Mesenteric fat pad (tissue), 1 donor: ENCODE results near the gene VOPP1. TPM values are rescaled to one million over a fixed set of nuclear protein-coding genes. Genes with fewer than 3 reads are reported as not detected.
"Not testable (repeated sequence)": the region's sequence is repeated elsewhere in the genome, so short reads cannot be mapped to it uniquely, and the experiment has no call there.

Experiments
- DNase-seq: peaks from one replicate; pipeline ENCODE4 v3.0.0-alpha.2; 2020; ENCODE audit warnings: low spot score
- total RNA-seq: library from RNA; stranded (reverse); fragmentation: NEBNext Ultra II Directional; extraction: Animal tissue kit (Norgen Biotek cat#: 25700); gene quantifications from one replicate; pipeline ENCODE4 v1.2.1, GENCODE V29; 2021
- donor health status: DM: yes; HTN: yes; CAD: no.

The VOPP1 gene
- total RNA-seq, 1 donor from 2014 or later, result 69.5 TPM

GRCh38 chr7:55472928-55473725 is 99.2 kb downstream of the VOPP1 start:
- DNase-seq, result peak; percentile 83

DNA sequence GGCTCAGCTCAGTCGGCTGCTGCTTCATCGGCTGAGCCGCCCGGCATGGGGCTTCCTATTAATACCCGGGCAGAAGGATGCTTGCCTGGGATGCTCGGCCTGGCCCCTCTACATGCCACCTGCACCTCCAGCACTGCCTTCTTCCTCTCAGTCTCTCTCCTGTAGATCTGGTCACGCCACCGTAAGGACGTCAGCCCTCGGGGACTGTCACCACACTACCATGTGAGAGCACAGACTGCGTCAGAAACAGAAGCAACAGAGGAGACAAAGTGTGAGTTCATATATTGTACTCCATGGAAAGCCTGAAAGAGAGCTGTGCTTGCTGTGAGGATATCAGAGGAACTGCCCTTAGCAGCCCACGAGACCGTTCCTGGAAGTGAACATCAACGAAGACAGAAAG is 99.9 kb downstream of the VOPP1 start:
- DNase-seq, result not testable (repeated sequence)

GRCh38 chr7:55471594-55471993 is 100.7 kb downstream of the VOPP1 start:
- not testable (repeated sequence) for DNase-seq

- no peak for DNase-seq
These were observed 102.0 kb downstream of the VOPP1 start for GRCh38 chr7:55470261-55470660.

DNA sequence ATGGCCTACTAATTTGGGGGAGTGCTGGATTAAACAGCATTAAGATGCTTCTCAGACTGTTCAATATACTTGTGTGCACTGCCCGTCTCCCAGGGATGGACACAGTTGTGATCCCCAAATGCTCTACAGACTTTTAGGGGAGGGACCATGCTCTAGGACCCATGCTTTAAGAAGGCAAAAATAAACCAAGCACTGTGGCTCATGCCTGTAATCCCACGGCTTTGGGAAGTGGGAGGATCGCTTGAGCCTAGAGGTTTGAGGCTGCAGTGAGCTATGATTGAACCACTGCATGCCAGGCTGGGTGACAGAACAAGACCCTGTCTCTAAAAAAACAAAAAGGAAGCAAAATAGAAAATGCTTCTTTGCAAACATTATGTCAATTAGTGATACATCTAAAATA is 102.6 kb downstream of the VOPP1 start:
- no peak for DNase-seq

DNA sequence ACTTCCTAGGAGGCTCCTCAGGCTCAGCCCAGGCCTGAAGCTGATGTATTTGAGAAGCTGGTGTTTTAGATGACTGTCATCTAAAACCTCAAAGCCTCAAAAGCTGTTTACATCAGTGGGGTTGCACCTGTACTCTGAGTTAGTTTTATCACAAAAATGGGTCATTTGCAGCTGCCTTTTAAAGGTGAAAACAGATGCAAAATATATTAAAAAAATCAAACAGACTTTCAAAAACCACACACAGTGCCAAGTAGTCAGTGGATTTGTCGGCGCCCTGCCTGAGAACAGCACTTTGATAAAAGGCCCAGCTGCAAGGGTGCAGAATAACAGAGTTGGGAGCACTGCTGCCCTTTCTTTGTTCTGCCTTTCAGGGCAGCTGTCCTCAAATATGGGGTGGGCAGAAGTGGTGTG is 103.0 kb downstream of the VOPP1 start:
- no peak for DNase-seq

DNA sequence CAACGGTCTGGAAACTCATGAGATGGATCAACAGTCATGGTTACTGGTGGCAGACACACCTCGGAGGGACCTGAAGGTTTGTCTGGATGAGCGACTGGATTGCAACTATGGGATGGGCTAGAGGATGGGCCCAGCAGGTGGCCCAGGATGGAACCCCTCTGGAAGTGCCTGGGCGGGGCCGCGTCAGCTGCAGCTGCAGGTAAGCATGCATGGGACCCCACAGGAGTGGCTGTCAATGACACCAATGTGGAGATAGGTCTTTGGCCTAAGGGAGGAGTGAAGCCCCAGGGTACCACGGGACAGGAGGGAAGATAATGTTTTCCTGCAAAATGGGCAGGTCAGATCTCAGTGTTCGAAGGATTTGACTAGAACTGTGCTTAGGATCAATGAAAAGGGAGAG is 103.8 kb downstream of the VOPP1 start:
- DNase-seq, result no peak

- no peak for DNase-seq
These were observed 105.2 kb downstream of the VOPP1 start for GRCh38 chr7:55467047-55467593.

DNA sequence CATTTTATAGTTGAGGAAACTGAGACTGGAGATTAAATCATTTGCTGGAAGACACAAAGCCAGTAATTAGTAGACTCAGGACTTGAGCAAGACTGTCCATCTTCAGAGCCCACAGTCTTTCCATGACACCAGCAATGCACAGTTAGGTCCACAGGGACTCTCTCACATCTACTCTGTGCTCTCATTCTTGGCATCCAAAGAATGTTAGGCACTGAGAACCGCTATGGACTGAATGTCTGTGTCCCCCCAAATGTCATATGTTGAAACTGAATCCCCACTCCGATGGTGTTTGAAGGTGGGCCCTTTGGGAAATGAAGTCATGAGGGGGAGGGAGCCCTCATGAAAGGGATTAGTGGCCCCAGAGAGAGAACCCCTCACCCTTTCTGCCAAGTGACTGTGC is 106.6 kb downstream of the VOPP1 start:
- DNase-seq, result no peak

DNA sequence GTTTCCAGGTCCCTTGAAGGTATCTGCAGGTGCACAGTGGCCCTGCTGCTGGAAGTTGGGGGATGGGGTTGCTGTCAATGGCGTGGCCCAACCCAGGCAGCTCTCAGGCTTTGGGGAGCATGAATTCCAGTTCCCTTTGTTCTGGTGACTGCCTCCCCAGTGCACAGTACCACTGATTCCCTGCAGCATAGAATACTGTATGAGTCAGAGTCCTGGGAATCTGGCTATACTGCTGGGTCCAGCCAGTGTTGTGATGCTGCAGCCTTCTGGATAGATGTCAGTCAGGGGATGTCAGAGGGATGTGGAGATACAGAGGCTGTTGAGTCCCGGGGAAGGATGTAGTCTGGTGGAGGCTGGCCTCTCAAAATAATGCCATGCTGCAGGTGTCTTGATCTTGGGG is 107.9 kb downstream of the VOPP1 start:
- DNase-seq, result no peak

DNA sequence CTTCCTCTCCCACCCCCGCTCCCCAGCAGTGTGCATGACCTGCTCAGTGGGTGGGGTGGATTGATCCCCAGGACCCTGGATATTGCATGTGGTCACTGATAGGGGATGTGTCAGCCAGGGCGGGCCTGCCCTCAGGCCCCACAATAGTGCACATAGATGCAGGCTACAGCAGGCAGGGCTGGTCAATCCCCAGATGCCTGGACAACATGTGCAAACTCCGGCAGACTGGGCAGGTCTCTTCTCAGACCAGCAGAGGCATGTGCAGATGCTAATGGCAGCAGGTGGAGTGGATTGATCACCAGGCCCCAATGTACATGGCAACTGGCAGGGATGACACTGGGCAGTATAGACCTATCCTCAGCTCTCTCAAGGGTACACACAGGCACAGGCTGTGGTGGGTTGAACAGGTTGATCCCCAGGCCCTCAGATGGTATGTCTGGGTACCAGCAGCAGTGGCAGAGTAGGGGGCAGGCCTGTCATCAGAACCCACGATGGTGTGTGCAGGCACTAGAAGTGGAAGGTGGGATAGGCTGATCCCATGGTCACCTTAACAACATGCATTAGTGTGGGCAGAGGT is 108.5 kb downstream of the VOPP1 start:
- DNase-seq, result no peak

DNA sequence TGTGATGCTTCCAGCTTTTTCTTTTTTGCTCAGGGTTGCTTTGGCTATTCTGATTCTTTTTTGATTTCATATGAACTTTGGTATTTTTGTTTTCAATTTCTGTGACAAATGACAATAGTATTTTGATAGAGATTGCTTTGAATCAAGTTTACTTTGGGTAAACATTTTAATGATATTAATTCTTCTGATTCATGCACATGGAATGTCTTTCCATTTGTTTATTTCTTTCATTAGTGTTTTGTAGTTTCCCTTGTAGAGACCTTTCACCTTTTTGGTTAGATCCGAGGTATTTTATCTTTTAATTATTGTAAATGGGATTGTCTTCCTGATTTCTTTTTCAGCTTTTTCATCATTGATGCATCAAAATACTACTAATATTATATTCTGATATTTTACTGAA is 114.0 kb downstream of the VOPP1 start:
- no peak for DNase-seq

- DNase-seq, result no peak
These were observed 114.5 kb downstream of the VOPP1 start for GRCh38 chr7:55457801-55458200.

- DNase-seq, result no peak
These were observed 119.3 kb downstream of the VOPP1 start for GRCh38 chr7:55452971-55453370.

DNA sequence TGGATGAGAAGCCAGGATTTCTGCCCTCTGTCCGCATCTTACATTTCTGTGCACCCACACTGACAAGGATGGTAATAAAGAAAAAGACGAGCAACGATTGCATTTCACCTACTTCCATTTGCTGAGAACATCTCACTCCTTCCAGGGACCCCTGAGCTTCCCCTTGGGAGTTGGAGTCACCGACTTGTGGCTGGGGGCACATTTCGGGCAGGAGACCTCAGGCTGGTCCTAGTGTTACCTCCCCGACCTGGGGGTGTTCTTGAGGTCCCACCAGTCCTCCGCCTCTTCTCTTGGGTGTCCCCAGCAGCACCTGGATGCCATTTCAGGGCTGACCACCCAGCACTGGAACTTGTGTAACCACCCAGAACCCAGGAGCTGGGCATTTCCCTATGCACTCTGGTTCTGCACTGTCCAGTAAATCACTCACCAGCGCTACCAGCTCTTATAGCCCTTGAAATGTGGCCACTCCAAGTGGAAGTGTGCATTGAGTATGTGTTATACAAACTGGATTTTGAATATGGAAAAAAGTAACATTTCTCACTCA is 122.2 kb downstream of the VOPP1 start:
- DNase-seq, result no peak

- no peak for DNase-seq
These were observed 122.9 kb downstream of the VOPP1 start for GRCh38 chr7:55449205-55449991.

GRCh38 chr7:55448526-55448925 is 123.8 kb downstream of the VOPP1 start:
- DNase-seq, result no peak

- no peak for DNase-seq
These were observed 127.5 kb downstream of the VOPP1 start for GRCh38 chr7:55444786-55445185.

GRCh38 chr7:55441774-55442522 is 130.4 kb downstream of the VOPP1 start:
- no peak for DNase-seq

- no peak for DNase-seq
These were observed 131.3 kb downstream of the VOPP1 start for GRCh38 chr7:55441002-55441401.
